OCI-LY1 (cell line): Measurements from ENCODE around the gene UQCR10.

ENCODE experiments used
- H2AFZ ChIP-seq: fragments of 200-600 bp; sonication (generic), shearing (Covaris generic); 2 replicates; pipeline ENCODE4 v1.6.0; 2014; ENCODE audit warnings: antibody characterized with exemption, mild to moderate bottlenecking, low read length
- H3F3A ChIP-seq: fragments of 200-600 bp; sonication (generic), shearing (Covaris generic); 2 replicates; pipeline ENCODE4 v1.6.0; 2014; ENCODE audit warnings: mild to moderate bottlenecking, antibody characterized with exemption, low read length, moderate library complexity; ENCODE audit not compliant: insufficient read depth
- H3K27ac ChIP-seq: fragments of 200-600 bp; sonication (generic); 2 replicates; pipeline ENCODE4 v1.5.1; 2014; ENCODE audit warnings: low read length, mixed run types, mild to moderate bottlenecking, low read depth; ENCODE audit not compliant: poor library complexity, severe bottlenecking
- H3K27me3 ChIP-seq: fragments of 200-600 bp; sonication (generic); 2 replicates; pipeline ENCODE4 v1.6.0; 2014; ENCODE audit warnings: antibody characterized with exemption, mild to moderate bottlenecking, low read length, moderate library complexity; ENCODE audit not compliant: insufficient read depth
- H3K36me3 ChIP-seq: fragments of 200-600 bp; sonication (generic); 2 replicates; pipeline ENCODE4 v1.6.1; 2014; ENCODE audit warnings: mild to moderate bottlenecking, antibody characterized with exemption, low read length, moderate library complexity, mixed read lengths; ENCODE audit not compliant: insufficient read depth
- H3K4me1 ChIP-seq: fragments of 200-600 bp; sonication (generic); 2 replicates; pipeline ENCODE4 v1.5.1; 2014; ENCODE audit warnings: mild to moderate bottlenecking, low read length, moderate library complexity; ENCODE audit not compliant: insufficient read depth, severe bottlenecking
- H3K4me2 ChIP-seq: fragments of 200-600 bp; sonication (generic), shearing (Covaris generic); 2 replicates; pipeline ENCODE4 v1.6.1; 2014; ENCODE audit warnings: low read length
- H3K4me3 ChIP-seq: fragments of 200-600 bp; sonication (generic); 2 replicates; pipeline ENCODE4 v1.5.1; 2014; ENCODE audit warnings: low read length, low read depth, mild to moderate bottlenecking, mixed read lengths; ENCODE audit not compliant: poor library complexity, severe bottlenecking
- H3K79me2 ChIP-seq: fragments of 200-600 bp; shearing (Covaris generic); 2 replicates; pipeline ENCODE4 v1.6.1; 2016; ENCODE audit warnings: mixed run types, low read length, mixed read lengths; ENCODE audit not compliant: insufficient read depth
- H3K9ac ChIP-seq: fragments of 200-600 bp; sonication (generic), shearing (Covaris generic); 2 replicates; pipeline ENCODE4 v1.6.1; 2014; ENCODE audit warnings: mild to moderate bottlenecking, low read length, mixed read lengths
- H3K9me2 ChIP-seq: fragments of 200-600 bp; sonication (generic), shearing (Covaris generic); 2 replicates; pipeline ENCODE4 v1.6.1; 2014; ENCODE audit warnings: low read depth, mild to moderate bottlenecking, low read length, mixed read lengths
- H3K9me3 ChIP-seq: fragments of 200-600 bp; shearing (Covaris generic); 2 replicates; pipeline ENCODE4 v1.6.1; 2014; ENCODE audit warnings: low read length, mixed read lengths
- H4K20me1 ChIP-seq: fragments of 200-600 bp; sonication (generic), shearing (Covaris generic); 2 replicates; pipeline ENCODE4 v1.6.0; 2016; ENCODE audit warnings: mild to moderate bottlenecking, low read length; ENCODE audit not compliant: insufficient read depth
- CTCF ChIP-seq: fragments of 200-600 bp; sonication (generic), shearing (Covaris generic); IDR thresholded peaks from 2 replicates; pipeline ENCODE4 v1.5.1; 2017; ENCODE audit warnings: mild to moderate bottlenecking, antibody characterized with exemption, low read length, moderate library complexity, mixed read lengths
- EZH2 ChIP-seq: fragments of 200-600 bp; sonication (generic), shearing (Covaris generic); IDR thresholded peaks from 2 replicates; pipeline ENCODE4 v1.8.0; 2017; ENCODE audit warnings: borderline replicate concordance, mixed run types, mild to moderate bottlenecking, antibody characterized with exemption, low read length, moderate library complexity, mixed read lengths

Gene UQCR10

GRCh38 chr22:29797351-29797750 lies 30.2 kb downstream of the UQCR10 start:
- TF ChIP-seq CTCF (no peak), EZH2 (no peak)
- Histone ChIP-seq H3K36me3 (peaks cover 71% of the 10 kb centered on the region), H3K9me2 (no peaks in the 10 kb centered on the region)

GRCh38 chr22:29798318-29798717 lies 31.1 kb downstream of the UQCR10 start:
- Histone ChIP-seq H3K36me3 (peaks cover 62% of the 10 kb centered on the region), H3K4me2 (no peak overlapping the region), H3F3A (no peaks in the 10 kb centered on the region), H3K79me2 (no peaks in the 10 kb centered on the region), H3K27ac (no peak overlapping the region), H3K9me2 (no peaks in the 10 kb centered on the region), H3K9me3 (no peaks in the 10 kb centered on the region), H3K4me3 (no peak overlapping the region), H3K9ac (no peak overlapping the region), H4K20me1 (no peaks in the 10 kb centered on the region), H2AFZ (no peak overlapping the region), H3K27me3 (no peaks in the 10 kb centered on the region), H3K4me1 (no peaks in the 10 kb centered on the region)
- TF ChIP-seq CTCF (no peak), EZH2 (no peak)

More at GRCh38 chr22:29797351-29797750, 30.2 kb downstream of the UQCR10 start:
- no peaks in the 10 kb centered on the region for H3K27me3 ChIP-seq
- H3K27ac ChIP-seq: no peak overlapping the region
- no peak overlapping the region for H3K4me3 ChIP-seq
- H3K9me3 ChIP-seq: no peaks in the 10 kb centered on the region
- no peak overlapping the region for H2AFZ ChIP-seq
- H4K20me1 ChIP-seq: no peaks in the 10 kb centered on the region
- no peak overlapping the region for H3K4me2 ChIP-seq
- no peaks in the 10 kb centered on the region for H3K79me2 ChIP-seq
- H3F3A ChIP-seq: no peaks in the 10 kb centered on the region
- H3K4me1 ChIP-seq: no peaks in the 10 kb centered on the region
- no peak overlapping the region for H3K9ac ChIP-seq

- Histone ChIP-seq H3K9me3 (no peaks in the 10 kb centered on the region), H3K27ac (no peak overlapping the region), H3K9ac (no peak overlapping the region), H3K27me3 (no peaks in the 10 kb centered on the region), H3K4me3 (no peak overlapping the region), H3K9me2 (no peaks in the 10 kb centered on the region), H3K4me2 (no peak overlapping the region), H3F3A (no peaks in the 10 kb centered on the region), H2AFZ (no peak overlapping the region), H3K36me3 (peaks cover 63% of the 10 kb centered on the region), H4K20me1 (no peaks in the 10 kb centered on the region), H3K4me1 (no peaks in the 10 kb centered on the region), H3K79me2 (no peaks in the 10 kb centered on the region)
- TF ChIP-seq CTCF (no peak), EZH2 (no peak)
Observed at GRCh38 chr22:29798801-29799200, 31.6 kb downstream of the UQCR10 start.
